ENCODE measurements around the gene RASGRP3.
"Not testable (repeated sequence)": the region's sequence is repeated elsewhere in the genome, so short reads cannot be mapped to it uniquely, and the experiment has no call there.

The RASGRP3 gene, protein sequence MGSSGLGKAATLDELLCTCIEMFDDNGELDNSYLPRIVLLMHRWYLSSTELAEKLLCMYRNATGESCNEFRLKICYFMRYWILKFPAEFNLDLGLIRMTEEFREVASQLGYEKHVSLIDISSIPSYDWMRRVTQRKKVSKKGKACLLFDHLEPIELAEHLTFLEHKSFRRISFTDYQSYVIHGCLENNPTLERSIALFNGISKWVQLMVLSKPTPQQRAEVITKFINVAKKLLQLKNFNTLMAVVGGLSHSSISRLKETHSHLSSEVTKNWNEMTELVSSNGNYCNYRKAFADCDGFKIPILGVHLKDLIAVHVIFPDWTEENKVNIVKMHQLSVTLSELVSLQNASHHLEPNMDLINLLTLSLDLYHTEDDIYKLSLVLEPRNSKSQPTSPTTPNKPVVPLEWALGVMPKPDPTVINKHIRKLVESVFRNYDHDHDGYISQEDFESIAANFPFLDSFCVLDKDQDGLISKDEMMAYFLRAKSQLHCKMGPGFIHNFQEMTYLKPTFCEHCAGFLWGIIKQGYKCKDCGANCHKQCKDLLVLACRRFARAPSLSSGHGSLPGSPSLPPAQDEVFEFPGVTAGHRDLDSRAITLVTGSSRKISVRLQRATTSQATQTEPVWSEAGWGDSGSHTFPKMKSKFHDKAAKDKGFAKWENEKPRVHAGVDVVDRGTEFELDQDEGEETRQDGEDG

DNA sequence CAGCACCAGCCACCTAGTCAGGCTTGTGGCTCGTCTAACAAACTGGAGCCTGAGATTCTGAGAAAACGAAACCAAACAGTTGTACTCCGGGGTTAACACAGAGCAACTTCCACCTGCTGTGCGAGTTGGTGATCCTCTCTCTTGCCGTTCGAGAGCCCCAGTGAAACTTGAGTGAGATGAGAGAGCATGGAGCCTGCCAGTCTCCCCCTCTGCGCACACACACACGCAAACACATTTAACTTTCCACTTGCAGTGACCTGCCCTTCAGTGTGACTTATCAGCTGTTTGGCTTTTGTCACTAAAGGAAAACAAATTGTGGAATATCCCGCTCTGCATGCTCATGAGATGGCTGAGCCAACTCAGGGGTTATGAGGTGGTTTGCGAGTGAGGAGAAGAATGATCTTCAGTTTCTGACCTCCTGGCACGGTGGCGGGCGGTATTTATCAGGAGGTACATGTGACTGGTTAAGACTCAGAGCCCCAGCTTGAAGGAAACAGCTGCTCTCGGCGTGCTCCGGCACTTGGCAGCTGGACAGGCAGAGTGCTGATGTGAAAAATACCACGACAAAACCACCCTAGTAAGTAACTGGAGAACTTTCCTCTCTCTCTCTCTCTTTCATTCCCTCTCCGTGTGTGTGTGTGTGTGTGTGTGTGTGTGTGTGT lies at the start of gene RASGRP3:
TSS of gene RASGRP3 (plus strand) at position 519 of the 662 bp plus-strand sequence. CDS start 38,488 bp downstream, outside the sequence.
- peak; percentile 76 for DNase-seq

- DNase-seq, result no peak
Measured at GRCh38 chr2:33426666-33427231, 49.7 kb upstream of the RASGRP3 start.

- no peak for DNase-seq
Measured at GRCh38 chr2:33430077-33430476, 46.4 kb upstream of the RASGRP3 start.

GRCh38 chr2:33430856-33431255 lies 45.6 kb upstream of the RASGRP3 start:
- no peak for DNase-seq

DNA sequence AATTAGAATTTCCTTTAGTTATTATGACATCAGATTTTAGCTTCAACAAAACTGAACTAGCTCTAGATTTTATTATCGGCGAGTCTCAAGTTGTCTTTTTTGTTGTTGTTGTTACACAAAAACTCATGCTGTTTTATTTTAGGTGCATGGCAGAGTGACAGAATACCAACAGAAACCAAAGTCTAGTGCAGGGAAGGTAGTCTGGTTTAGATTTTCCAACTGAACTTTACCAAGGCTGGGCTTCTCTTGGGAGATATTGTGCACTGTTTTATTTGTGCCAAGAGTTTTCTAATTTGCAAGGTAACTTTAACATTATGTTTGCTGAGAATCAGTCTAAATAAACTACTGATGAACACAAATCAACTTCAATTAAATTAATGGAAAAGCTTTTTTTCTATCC lies 43.6 kb upstream of the RASGRP3 start:
- DNase-seq, result no peak

- no peak for DNase-seq
Measured at GRCh38 chr2:33433279-33434235, 42.9 kb upstream of the RASGRP3 start.

DNA sequence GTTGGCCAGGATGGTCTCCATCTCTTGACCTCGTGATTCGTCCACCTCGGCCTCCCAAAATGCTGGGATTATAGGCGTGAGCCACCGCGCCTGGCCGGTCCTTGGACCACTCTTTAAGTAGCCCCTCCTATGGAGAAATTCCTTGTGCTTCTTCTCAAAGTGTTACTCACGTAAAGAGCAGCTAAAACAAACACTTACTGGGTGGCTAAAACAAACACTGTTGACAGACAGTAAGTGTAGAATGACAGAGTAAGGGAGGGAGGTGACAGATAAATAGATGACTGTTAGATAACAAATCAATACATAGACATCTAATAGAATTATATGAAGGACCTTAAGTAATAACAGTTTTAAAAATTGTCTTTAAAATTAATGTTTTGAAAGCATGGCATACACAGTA lies 40.9 kb upstream of the RASGRP3 start:
- DNase-seq, result no peak

GRCh38 chr2:33436083-33436482 lies 40.4 kb upstream of the RASGRP3 start:
- DNase-seq, result no peak

GRCh38 chr2:33437297-33437696 lies 39.2 kb upstream of the RASGRP3 start:
- DNase-seq, result no peak

- DNase-seq, result no peak
Measured at GRCh38 chr2:33437815-33438214, 38.6 kb upstream of the RASGRP3 start.

GRCh38 chr2:33441235-33441810 lies 35.1 kb upstream of the RASGRP3 start:
- peak; percentile 3 for DNase-seq

DNA sequence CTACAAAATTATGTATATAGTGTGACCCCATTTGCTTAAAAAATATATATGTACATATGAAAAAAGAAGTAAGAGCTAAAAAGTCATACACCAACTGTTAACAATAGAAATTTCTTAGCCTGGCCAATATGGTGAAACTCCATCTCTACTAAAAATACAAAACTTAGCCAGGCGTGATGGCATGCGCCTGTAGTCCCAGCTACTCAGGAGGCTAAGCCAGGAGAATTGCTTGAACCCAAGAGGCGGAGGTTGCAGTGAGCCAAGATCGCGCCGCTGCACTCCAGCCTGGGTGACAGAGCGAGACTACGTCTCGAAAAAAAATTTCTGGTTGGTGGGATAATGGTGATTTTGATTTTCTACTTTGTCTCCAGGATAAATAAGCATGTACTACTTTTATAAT lies 34.4 kb upstream of the RASGRP3 start:
- DNase-seq, result not testable (repeated sequence)

GRCh38 chr2:33442528-33443079 lies 33.8 kb upstream of the RASGRP3 start:
- DNase-seq, result no peak

- DNase-seq, result no peak
Measured at GRCh38 chr2:33443274-33443829, 33.1 kb upstream of the RASGRP3 start.

DNA sequence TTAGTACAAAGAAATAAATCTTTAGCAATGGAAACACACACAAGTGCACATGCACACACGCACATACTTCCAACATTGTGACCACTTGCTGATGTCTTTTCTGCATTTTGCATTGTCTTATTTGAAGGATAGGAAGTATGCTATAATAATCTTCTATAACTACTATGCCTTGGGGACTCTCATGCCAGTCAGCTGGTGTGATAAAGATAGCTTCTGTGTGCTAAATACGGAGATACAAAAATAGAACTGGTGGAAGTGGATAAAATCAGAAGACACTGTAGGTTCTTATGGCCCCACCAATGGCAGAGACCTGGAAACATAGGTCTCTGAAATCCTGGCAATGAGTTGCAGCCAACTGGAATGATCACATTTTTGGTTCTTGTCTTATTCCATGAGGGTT lies 31.5 kb upstream of the RASGRP3 start:
- DNase-seq, result no peak

- no peak for DNase-seq
Measured at GRCh38 chr2:33448220-33448899, 28.1 kb upstream of the RASGRP3 start.

- no peak for DNase-seq
Measured at GRCh38 chr2:33451214-33451613, 25.2 kb upstream of the RASGRP3 start.

DNA sequence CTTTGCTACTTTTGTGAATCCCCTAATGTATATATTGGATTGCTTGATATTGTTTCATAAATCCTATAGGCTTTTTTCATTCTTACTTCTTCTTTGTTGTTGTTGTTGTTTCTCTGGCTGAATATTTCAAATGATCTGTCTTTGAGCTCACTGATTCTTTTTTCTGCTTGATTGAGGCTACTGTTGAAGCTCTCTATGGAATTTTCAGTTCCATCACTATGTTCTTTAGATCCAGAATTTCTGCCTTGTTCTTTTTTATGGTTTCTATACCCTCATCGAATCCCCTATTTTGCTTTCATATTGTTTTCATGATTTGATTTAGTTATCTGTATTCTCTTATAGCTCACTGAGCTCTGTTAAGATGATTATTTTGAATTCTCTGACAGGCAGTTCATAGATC lies 24.6 kb upstream of the RASGRP3 start:
- no peak for DNase-seq

- no peak for DNase-seq
Measured at GRCh38 chr2:33452545-33452944, 23.9 kb upstream of the RASGRP3 start.

DNA sequence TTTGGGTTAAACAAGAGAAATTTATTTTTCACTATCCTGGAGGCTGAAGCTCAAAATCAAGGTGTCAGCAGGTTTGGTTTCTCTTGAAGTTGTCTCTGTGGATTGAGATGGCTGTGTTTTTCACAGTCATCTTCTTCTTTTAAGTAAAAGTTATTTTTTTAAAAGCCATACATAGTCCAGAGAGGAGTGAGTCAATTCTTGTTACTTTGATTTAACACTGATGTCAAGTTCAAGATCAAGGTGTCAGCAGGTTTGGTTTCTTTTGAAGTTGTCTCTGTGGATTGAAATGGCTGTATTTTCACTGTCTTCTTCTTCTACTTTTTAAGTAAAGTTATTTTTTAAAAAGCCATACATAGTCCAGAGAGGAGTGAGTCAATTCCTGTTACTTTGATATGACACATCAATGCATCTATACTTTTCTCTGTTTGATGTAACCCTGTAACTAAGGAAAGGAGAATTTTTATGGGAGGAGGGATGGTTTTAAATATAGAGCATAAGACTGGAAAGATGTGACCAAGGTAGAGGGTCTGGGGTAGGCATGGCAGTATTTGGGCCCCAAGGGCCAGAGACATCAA lies 22.5 kb upstream of the RASGRP3 start:
- no peak for DNase-seq
